Transverse colon (tissue), 4 donors: Measurements from ENCODE around the gene SUMF1. TPM values are rescaled to one million over a fixed set of nuclear protein-coding genes. Genes with fewer than 3 reads are reported as not detected.

Experiments used
- DNase-seq: peaks from one replicate; pipeline ENCODE4 v3.0.0-alpha.2; 2019
- H3K27ac ChIP-seq, 4 donors: fragments of 200-600 bp; sonication (generic); 2 replicates each; pipeline ENCODE4 v1.5.1; 2016 to 2018; ENCODE audit warnings: inconsistent platforms in 4 of 4
- H3K27me3 ChIP-seq: fragments of 200-600 bp; sonication (generic); 2 replicates; pipeline ENCODE4 v1.5.1; 2017; ENCODE audit warnings: inconsistent platforms
- H3K36me3 ChIP-seq, 4 donors: fragments of 200-600 bp; sonication (generic); 2 replicates each; pipeline ENCODE4 v1.5.1; 2017 to 2019; ENCODE audit warnings: inconsistent platforms in 4 of 4
- H3K4me1 ChIP-seq, 4 donors: fragments of 200-600 bp; sonication (generic); 2 replicates each; pipeline ENCODE4 v1.5.1; 2017 to 2020; ENCODE audit warnings: inconsistent platforms in 4 of 4
- H3K4me3 ChIP-seq, 4 donors: fragments of 200-600 bp; sonication (generic); 1 replicate in 1 of 4; 2 replicates in 3 of 4; pipeline versions ENCODE4 v1.5.1 to v1.6.1; 2017 to 2019; ENCODE audit warnings: inconsistent platforms in 4 of 4
- H3K9me3 ChIP-seq, 2 donors: fragments of 200-600 bp; sonication (generic); 2 replicates each; pipeline ENCODE4 v1.5.1; 2017 to 2019; ENCODE audit warnings: inconsistent platforms in 2 of 2
- CTCF ChIP-seq, 5 experiments: fragments of 200-600 bp in 3 of 5; fragments of 450-650 bp in 2 of 5; sonication (generic) in 3 of 5; IDR thresholded peaks; 1 replicate in 2 of 5; 2 replicates in 3 of 5; pipeline ENCODE4 v1.5.1; 2016 to 2017; ENCODE audit warnings: antibody characterized with exemption in 5 of 5, inconsistent platforms in 3 of 5, mild to moderate bottlenecking in 2 of 5, moderate library complexity in 1 of 5
- EP300 ChIP-seq: sonication (generic); formaldehyde crosslinking; IDR thresholded peaks from one replicate; pipeline ENCODE4 v1.6.1; 2017; ENCODE audit warnings: antibody characterized with exemption, low read depth
- POLR2A ChIP-seq: fragments of 450-650 bp; IDR thresholded peaks from one replicate; pipeline ENCODE4 v1.6.1; 2016; ENCODE audit warnings: antibody characterized with exemption, mild to moderate bottlenecking, moderate library complexity
- POLR2AphosphoS5 ChIP-seq, 3 donors: sonication (generic); formaldehyde crosslinking; IDR thresholded peaks; one replicate each; pipeline ENCODE4 v1.6.1; 2016; ENCODE audit warnings: antibody characterized with exemption in 3 of 3
- WGBS, 2 donors: methylation state at CpG; one replicate each; pipeline ENCODE4 v1.1.5; 2018; ENCODE audit warnings: low coverage in 1 of 2; 5-methylcytosine and 5-hydroxymethylcytosine counted together
- in situ Hi-C, 4 donors: fragments of 200-750 bp; cut with MboI; loops; one replicate each; pipeline versions ENCODE4 v1.15.0 to v1.15.1; 2017; ENCODE audit warnings: low sequenced_read_pairs in 3 of 4, low pct_ligation_motif_present in 1 of 4, low pct_unique_long_range_greater_than_20kb in 1 of 4
- intact Hi-C: fragments of 100-400 bp; cut with DNase I; formaldehyde crosslinking; loops from one replicate; pipeline ENCODE4 v1.15.1; 2023; ENCODE audit warnings: low total_unique reads
- total RNA-seq, 4 donors: library from RNA; depleted of rRNA; stranded (reverse); fragments of >200 nt; gene quantifications; one replicate each; pipeline ENCODE4 v1.1.0, GENCODE V29; 2016

The SUMF1 gene
- total RNA-seq, 4 donors from 2014 or later: 25.1 to 70.5 (median 65.3) TPM

DNA sequence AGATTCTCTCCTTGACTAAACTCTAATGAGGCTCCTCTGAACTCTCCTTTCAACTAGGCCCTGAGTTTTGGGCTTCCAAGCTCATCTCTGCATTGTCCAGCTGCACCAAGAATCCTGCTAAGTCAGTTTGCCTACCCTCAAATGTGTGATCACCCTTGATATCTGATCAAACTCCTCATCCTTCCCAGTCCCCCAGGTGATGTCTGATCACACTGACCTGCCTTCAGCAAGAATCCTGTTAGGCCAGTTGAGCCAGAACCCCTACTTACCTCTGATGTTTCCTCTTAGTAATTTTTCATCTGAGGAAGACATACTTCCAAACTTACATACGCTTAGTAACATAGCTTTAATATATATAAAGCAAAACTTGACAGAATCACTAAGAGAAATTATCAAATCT is 28.8 kb downstream of the SUMF1 start:
- DNase-seq: no peak
- H3K4me3 ChIP-seq: no peak overlapping the region
- H3K27me3 ChIP-seq: no peaks in the 10 kb centered on the region
- TF ChIP-seq POLR2A (no peak), POLR2AphosphoS5 (IDR thresholded peaks at IDR 0.05) (no peak), EP300 (no peak), CTCF (IDR thresholded peaks at IDR 0.05) (no peak)
- H3K27ac ChIP-seq: no peak overlapping the region
- in situ Hi-C loops: no loop called here
- H3K36me3 ChIP-seq: peaks cover 0 to 4% (median under 1%) of the 10 kb centered on the region in 4 donors
- WGBS, 2 donors: 93 to 100% methylated on average over 1 of the region's 1 CpG
- no peaks in the 10 kb centered on the region for H3K4me1 ChIP-seq
- intact Hi-C loops: no loop called here
- H3K9me3 ChIP-seq: no peaks in the 10 kb centered on the region

GRCh38 chr3:4432259-4432658 is 34.8 kb downstream of the SUMF1 start:
- in situ Hi-C loops (no loop called here), intact Hi-C loops (no loop called here)
- Histone ChIP-seq H3K4me3 (no peak overlapping the region), H3K36me3 (peaks cover 0 to 5% (median 0%) of the 10 kb centered on the region in 4 donors), H3K27me3 (no peaks in the 10 kb centered on the region), H3K4me1 (no peaks in the 10 kb centered on the region), H3K9me3 (no peaks in the 10 kb centered on the region), H3K27ac (no peak overlapping the region)
- DNase-seq: no peak
- TF ChIP-seq CTCF (IDR thresholded peaks at IDR 0.05): no peak
- no peak for TF ChIP-seq POLR2A
- no peak for TF ChIP-seq EP300
- no peak for TF ChIP-seq POLR2AphosphoS5 (IDR thresholded peaks at IDR 0.05)

GRCh38 chr3:4429648-4430350 is 37.3 kb downstream of the SUMF1 start:
- no peak for DNase-seq

DNA sequence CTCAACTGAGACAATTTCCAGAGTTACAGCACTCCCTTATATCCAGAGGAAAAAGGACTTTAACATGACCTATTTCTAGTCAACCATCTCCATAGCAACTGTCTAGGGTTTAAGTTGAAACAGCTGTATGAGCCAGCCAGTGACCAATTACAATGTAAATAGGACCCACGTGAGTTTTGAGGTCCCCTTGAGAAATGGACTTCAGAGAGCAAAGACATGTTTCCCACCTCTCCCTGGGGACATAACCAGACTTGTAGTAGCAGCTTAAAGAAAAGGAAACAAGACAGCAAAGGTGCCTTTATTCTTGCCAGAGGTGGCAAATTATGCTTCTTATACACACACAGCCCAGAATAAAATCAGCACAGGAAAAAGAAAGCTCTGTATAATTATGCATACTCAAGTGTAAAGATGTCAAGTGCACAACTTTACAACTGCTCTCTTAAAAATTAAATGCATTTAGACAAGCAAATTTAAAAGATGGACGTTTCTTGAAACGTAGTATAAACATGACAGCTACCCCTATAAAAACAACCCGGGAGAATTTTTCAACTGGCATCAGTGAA is 40.2 kb downstream of the SUMF1 start:
- TF ChIP-seq POLR2AphosphoS5 (IDR thresholded peaks at IDR 0.05) (no peak), EP300 (no peak), POLR2A (no peak), CTCF (IDR thresholded peaks at IDR 0.05) (no peak)
- Histone ChIP-seq H3K27me3 (no peaks in the 10 kb centered on the region), H3K9me3 (no peaks in the 10 kb centered on the region), H3K27ac (no peak overlapping the region), H3K4me3 (no peak overlapping the region), H3K36me3 (no peaks in the 10 kb centered on the region), H3K4me1 (peaks cover 0 to 7% (median 0%) of the 10 kb centered on the region in 4 donors)
- in situ Hi-C loops: no loop called here
- no peak for DNase-seq
- WGBS, 2 donors: 41 to 58% methylated on average over 3 to 4 of the region's 4 CpGs
- intact Hi-C loops: no loop called here

More at GRCh38 chr3:4429648-4430350, 37.3 kb downstream of the SUMF1 start:
- TF ChIP-seq POLR2A (no peak), POLR2AphosphoS5 (IDR thresholded peaks at IDR 0.05) (no peak), CTCF (IDR thresholded peaks at IDR 0.05) (no peak), EP300 (no peak)
- H3K4me3 ChIP-seq: no peak overlapping the region
- no peak overlapping the region for H3K27ac ChIP-seq
- in situ Hi-C loops: no loop called here
- intact Hi-C loops: no loop called here
- 79 to 84% methylated on average over 3 to 6 of the region's 6 CpGs for WGBS, 2 donors
- no peaks in the 10 kb centered on the region for H3K27me3 ChIP-seq
- H3K9me3 ChIP-seq: no peaks in the 10 kb centered on the region
- H3K4me1 ChIP-seq: peaks cover 0 to 7% (median 0%) of the 10 kb centered on the region in 4 donors
- H3K36me3 ChIP-seq: peaks cover 0 to 5% (median 0%) of the 10 kb centered on the region in 4 donors
